ENCODE measurements around the gene CALB2. TPM values are rescaled to one million over a fixed set of nuclear protein-coding genes. Genes with fewer than 3 reads are reported as not detected.

CALB2 gene
- total RNA-seq, 2 donors from 2014 or later: 0.81 TPM; not detected in 1

DNA sequence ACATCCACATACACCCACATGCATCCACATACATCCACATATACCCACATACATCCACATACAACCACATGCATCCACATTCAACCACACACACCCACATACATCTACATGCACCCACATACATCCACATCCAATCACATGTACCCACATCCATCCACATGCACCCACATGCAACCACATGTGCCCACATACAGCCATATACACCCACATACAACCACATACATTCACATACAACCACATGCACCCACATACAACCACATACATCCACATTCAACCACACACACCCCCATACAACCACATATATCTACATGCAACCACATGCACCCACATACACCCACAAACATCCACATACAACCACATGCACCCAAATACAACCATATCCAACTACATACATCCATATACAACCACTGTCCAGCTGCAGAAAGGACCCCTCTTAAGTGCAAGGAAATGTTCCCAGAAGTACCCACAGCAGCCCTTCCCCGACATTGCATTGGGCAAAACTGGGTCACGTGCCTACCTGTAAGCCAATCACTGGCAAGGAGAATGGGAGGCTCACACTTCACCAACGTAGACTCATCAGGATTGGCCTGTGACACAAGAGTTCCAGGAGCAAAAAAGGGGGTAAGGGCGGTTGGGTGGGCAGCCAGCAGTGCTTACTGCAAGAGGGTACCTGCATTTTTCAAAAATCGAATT is 18.1 kb downstream of the CALB2 start:
- Histone ChIP-seq H3K36me3 (no peaks in the 10 kb centered on the region), H3K27ac (no peak overlapping the region), H3K27me3 (replicated peaks; ENCODE audit: insufficient read depth) (no peaks in the 10 kb centered on the region), H3K4me1 (ENCODE audit: control insufficient read depth in 1 of 2, low read depth in 2 of 2) (no peaks in the 10 kb centered on the region), H3K9me3 (no peaks in the 10 kb centered on the region), H3K4me3 (no peak overlapping the region)
- no peak for DNase-seq (ENCODE audit: low spot score)
- TF ChIP-seq, protein P1, sequence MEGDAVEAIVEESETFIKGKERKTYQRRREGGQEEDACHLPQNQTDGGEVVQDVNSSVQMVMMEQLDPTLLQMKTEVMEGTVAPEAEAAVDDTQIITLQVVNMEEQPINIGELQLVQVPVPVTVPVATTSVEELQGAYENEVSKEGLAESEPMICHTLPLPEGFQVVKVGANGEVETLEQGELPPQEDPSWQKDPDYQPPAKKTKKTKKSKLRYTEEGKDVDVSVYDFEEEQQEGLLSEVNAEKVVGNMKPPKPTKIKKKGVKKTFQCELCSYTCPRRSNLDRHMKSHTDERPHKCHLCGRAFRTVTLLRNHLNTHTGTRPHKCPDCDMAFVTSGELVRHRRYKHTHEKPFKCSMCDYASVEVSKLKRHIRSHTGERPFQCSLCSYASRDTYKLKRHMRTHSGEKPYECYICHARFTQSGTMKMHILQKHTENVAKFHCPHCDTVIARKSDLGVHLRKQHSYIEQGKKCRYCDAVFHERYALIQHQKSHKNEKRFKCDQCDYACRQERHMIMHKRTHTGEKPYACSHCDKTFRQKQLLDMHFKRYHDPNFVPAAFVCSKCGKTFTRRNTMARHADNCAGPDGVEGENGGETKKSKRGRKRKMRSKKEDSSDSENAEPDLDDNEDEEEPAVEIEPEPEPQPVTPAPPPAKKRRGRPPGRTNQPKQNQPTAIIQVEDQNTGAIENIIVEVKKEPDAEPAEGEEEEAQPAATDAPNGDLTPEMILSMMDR (IDR thresholded peaks at IDR 0.05): no peak
- no peak for ATAC-seq (ENCODE audit: insufficient number of reproducible peaks, low FRiP score, low read depth)

DNA sequence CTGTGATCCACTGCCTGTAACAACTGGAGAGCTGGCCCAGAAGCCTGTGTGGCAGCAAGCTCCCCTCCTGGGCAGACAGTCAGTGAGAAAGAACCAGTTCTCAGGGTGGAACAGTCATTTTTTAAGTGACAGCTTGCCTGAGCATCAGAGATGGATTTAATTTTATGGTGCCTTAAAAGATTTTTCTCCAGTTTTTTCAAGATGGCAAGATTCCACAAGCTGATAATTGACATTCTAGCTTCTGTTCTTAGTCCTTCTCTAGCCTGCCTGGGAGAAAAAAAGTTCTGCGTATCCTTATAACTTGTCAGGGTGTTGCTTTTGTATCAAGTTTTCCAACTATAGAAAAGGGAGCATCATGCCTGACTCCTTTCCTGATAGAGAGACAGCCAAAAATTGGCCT is 21.2 kb downstream of the CALB2 start:
- DNase-seq (ENCODE audit: low spot score): no peak
- H3K36me3 ChIP-seq: no peaks in the 10 kb centered on the region
- H3K27me3 ChIP-seq (replicated peaks; ENCODE audit: insufficient read depth): no peaks in the 10 kb centered on the region
- H3K4me1 ChIP-seq (ENCODE audit: control insufficient read depth in 1 of 2, low read depth in 2 of 2): no peaks in the 10 kb centered on the region
- TF ChIP-seq, protein P1 (IDR thresholded peaks at IDR 0.05): no peak
- no peaks in the 10 kb centered on the region for H3K9me3 ChIP-seq
- H3K27ac ChIP-seq: no peak overlapping the region
- H3K4me3 ChIP-seq: no peak overlapping the region
- ATAC-seq (ENCODE audit: insufficient number of reproducible peaks, low FRiP score, low read depth): no peak

DNA sequence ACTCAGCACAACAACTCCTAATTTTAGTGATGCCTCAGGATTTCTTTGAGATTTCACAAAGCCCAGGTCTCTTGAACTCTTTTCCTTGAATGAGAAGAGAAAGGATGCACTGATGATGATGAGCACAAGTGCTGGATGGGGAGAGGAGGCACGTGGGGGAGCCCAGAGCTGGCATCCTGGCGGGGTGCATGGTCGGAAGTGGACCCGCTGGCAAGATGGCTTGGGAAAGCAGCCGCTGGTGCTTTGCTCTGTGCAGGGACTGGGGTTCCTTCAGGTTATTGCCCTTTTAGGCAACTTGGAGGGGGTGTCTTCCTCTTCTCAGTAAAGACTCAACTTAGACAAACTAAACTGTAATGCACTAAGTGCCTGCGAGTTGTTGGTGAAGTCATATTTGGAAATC is 22.3 kb downstream of the CALB2 start:
- no peak for ATAC-seq (ENCODE audit: insufficient number of reproducible peaks, low FRiP score, low read depth)
- TF ChIP-seq, protein P1 (IDR thresholded peaks at IDR 0.05): no peak
- Histone ChIP-seq H3K27ac (no peak overlapping the region), H3K4me1 (ENCODE audit: control insufficient read depth in 1 of 2, low read depth in 2 of 2) (no peaks in the 10 kb centered on the region), H3K4me3 (no peak overlapping the region), H3K27me3 (replicated peaks; ENCODE audit: insufficient read depth) (no peaks in the 10 kb centered on the region), H3K36me3 (no peaks in the 10 kb centered on the region), H3K9me3 (no peaks in the 10 kb centered on the region)
- no peak for DNase-seq (ENCODE audit: low spot score)

DNA sequence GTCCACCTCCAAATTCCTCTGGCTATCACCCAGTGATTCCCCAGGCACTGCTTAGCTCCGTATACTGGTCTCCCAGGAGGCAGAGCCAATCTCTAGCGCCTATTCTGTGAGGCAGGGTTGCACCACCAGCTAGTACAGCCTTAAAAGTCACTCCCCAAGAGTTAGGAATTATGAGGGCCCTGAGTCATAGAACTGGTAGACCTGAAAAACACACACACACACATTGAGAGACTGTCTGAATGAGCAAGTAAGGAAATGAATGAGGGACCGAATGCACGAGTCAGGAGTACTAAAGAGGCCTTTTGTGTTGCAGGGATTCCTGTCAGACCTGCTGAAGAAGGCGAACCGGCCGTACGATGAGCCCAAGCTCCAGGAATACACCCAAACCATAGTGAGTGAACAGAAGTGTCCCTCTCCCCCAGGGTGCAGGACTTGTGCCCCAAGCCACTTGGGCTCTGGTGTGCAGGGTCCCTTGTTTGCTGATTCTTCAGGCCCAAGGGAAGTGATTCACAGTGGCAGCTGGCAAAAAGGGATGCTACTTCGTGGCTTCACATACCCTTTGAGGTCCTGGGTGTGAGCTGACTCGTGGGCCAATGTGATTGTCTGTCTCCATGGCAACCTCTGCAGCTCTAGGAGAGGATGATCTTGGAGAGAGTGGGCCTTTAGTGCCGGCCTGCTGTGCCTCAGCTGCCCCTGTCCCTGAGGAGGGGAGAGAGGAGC is 24.7 kb downstream of the CALB2 start:
- ATAC-seq (ENCODE audit: insufficient number of reproducible peaks, low FRiP score, low read depth): no peak
- no peaks in the 10 kb centered on the region for H3K36me3 ChIP-seq
- no peak for DNase-seq (ENCODE audit: low spot score)
- no peak overlapping the region for H3K27ac ChIP-seq
- H3K9me3 ChIP-seq: no peaks in the 10 kb centered on the region
- H3K4me3 ChIP-seq: no peak overlapping the region
- H3K27me3 ChIP-seq (replicated peaks; ENCODE audit: insufficient read depth): no peaks in the 10 kb centered on the region
- TF ChIP-seq, protein P1 (IDR thresholded peaks at IDR 0.05): no peak
- H3K4me1 ChIP-seq (ENCODE audit: control insufficient read depth in 1 of 2, low read depth in 2 of 2): no peaks in the 10 kb centered on the region

DNA sequence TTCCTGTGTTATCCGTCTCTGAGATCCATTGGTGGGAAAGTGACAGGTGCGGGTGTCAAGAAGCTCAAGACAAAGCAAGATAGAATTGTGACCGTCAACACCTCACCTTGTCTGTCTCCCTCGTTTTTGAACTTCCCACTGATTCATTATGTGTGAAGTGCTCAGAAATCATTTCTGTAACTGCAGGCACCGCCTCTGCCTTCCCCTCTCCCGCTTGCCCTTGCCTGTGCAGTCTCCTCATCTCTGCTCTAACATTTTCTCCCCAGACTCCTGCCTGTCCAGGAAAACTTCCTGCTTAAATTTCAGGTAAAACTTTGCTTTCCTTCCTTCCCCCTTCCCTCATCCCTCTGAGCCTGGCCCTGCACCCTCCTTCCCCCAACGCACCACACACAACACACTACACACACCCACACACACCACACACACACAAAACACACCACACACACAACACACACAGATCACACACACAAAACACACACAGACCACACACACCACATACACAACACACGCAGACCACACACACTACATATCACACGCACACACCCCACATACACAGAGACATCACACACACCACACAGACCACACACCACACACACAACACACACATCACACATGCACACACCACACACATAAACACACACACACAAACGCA is 25.7 kb downstream of the CALB2 start:
- ATAC-seq (ENCODE audit: insufficient number of reproducible peaks, low FRiP score, low read depth) (no peak), DNase-seq (ENCODE audit: low spot score) (no peak)
- Histone ChIP-seq H3K4me1 (ENCODE audit: control insufficient read depth in 1 of 2, low read depth in 2 of 2) (no peaks in the 10 kb centered on the region), H3K27ac (no peak overlapping the region), H3K27me3 (replicated peaks; ENCODE audit: insufficient read depth) (no peaks in the 10 kb centered on the region), H3K9me3 (no peaks in the 10 kb centered on the region), H3K4me3 (no peak overlapping the region), H3K36me3 (no peaks in the 10 kb centered on the region)
- TF ChIP-seq, protein P1 (IDR thresholded peaks at IDR 0.05): no peak
